GOT3 (cell line): ENCODE data around the gene NANOGP8.
"Not testable (repeated sequence)": the region's sequence is repeated elsewhere in the genome, so short reads cannot be mapped to it uniquely, and the experiment has no call there.

Experiments
- DNase-seq: peaks from one replicate; lab custom pipeline; 2025; ENCODE audit warnings: mixed read lengths; lab: John Stamatoyannopoulos, UW

NANOGP8 gene

GRCh38 chr15:35092846-35093245 is 7.8 kb upstream of the NANOGP8 start:
- DNase-seq: no peak

GRCh38 chr15:35092311-35092710 is 7.2 kb upstream of the NANOGP8 start:
- no peak for DNase-seq

- no peak for DNase-seq
Measured at GRCh38 chr15:35090104-35090807, 5.2 kb upstream of the NANOGP8 start.

GRCh38 chr15:35089551-35089950 is 4.5 kb upstream of the NANOGP8 start:
- DNase-seq: no peak

GRCh38 chr15:35088329-35088728 is 3.2 kb upstream of the NANOGP8 start:
- DNase-seq: no peak

- DNase-seq: no peak
Measured at GRCh38 chr15:35087759-35088158, 2.7 kb upstream of the NANOGP8 start.

GRCh38 chr15:35082371-35083348 is 2.4 kb downstream of the NANOGP8 start:
- not testable (repeated sequence) for DNase-seq

- DNase-seq: not testable (repeated sequence)
Measured at GRCh38 chr15:35081626-35082365, 3.3 kb downstream of the NANOGP8 start.

GRCh38 chr15:35080226-35080625 is 4.9 kb downstream of the NANOGP8 start:
- no peak for DNase-seq

- no peak for DNase-seq
Measured at GRCh38 chr15:35078221-35078915, 6.7 kb downstream of the NANOGP8 start.

- DNase-seq: no peak
Measured at GRCh38 chr15:35071106-35071505, 14.0 kb downstream of the NANOGP8 start.

- no peak for DNase-seq
Measured at GRCh38 chr15:35068846-35069475, 16.1 kb downstream of the NANOGP8 start.

- no peak for DNase-seq
Measured at GRCh38 chr15:35067496-35068347, 17.4 kb downstream of the NANOGP8 start.

- DNase-seq: no peak
Measured at GRCh38 chr15:35066094-35066493, 19.0 kb downstream of the NANOGP8 start.

GRCh38 chr15:35064576-35065190 is 20.4 kb downstream of the NANOGP8 start:
- no peak for DNase-seq

- DNase-seq: no peak
Measured at GRCh38 chr15:35062738-35063099, 22.4 kb downstream of the NANOGP8 start.

GRCh38 chr15:35061825-35062737 is 23.0 kb downstream of the NANOGP8 start:
- no peak for DNase-seq

GRCh38 chr15:35061161-35061824 is 23.8 kb downstream of the NANOGP8 start:
- DNase-seq: no peak
